T-helper 1 cell (primary cell): Measurements from ENCODE around the gene ELMO3.

Source experiments
- DNase-seq, 5 donors: peaks; one replicate each; pipeline ENCODE4 v3.0.0-alpha.2; 2012 to 2020

ELMO3 gene

GRCh38 chr16:67243481-67243880 is 44.5 kb downstream of the ELMO3 start:
- DNase-seq, result no peak

- peak; percentile 54 to 87 (median 69) for DNase-seq
Measured at GRCh38 chr16:67244387-67245185, 45.7 kb downstream of the ELMO3 start.

GRCh38 chr16:67245186-67245585 is 46.3 kb downstream of the ELMO3 start:
- DNase-seq, result no peak

- no peak for DNase-seq
Measured at GRCh38 chr16:67245674-67246080, 46.7 kb downstream of the ELMO3 start.

GRCh38 chr16:67246081-67246755 is 47.3 kb downstream of the ELMO3 start:
- peak in 4 of 5 donors; percentile 32 to 49 (median 42) for DNase-seq

- peak in 3 of 5 donors; percentile 34 to 41 (median 38) for DNase-seq
Measured at GRCh38 chr16:67246756-67247191, 47.8 kb downstream of the ELMO3 start.

GRCh38 chr16:67247192-67248072 is 48.5 kb downstream of the ELMO3 start, which contains the start of gene FHOD1:
Gene FHOD1 (minus strand): TSS chr16:67247481. CDS start chr16:67247410, 71 bp downstream.
- peak; percentile 91 to 97 (median 94) for DNase-seq

GRCh38 chr16:67248073-67248400 is 49.1 kb downstream of the ELMO3 start:
- DNase-seq, result no peak

GRCh38 chr16:67248401-67249177 is 49.7 kb downstream of the ELMO3 start, which contains the start of gene SLC9A5:
Gene SLC9A5 (plus strand): TSS chr16:67248979. CDS start chr16:67249015, 36 bp downstream.
- peak in 2 of 5 donors; percentile 30 to 33 for DNase-seq

- no peak for DNase-seq
Measured at GRCh38 chr16:67249178-67250044, 50.5 kb downstream of the ELMO3 start.

GRCh38 chr16:67250045-67250327 is 51.1 kb downstream of the ELMO3 start:
- no peak for DNase-seq

- DNase-seq, result no peak
Measured at GRCh38 chr16:67252609-67253497, 53.9 kb downstream of the ELMO3 start.
